HEK293T (cell line): ENCODE measurements around the gene POFUT2.

Experiments
- BHLHE40 ChIP-seq: fragments of 450-650 bp; IDR thresholded peaks from 2 replicates; pipeline ENCODE4 v1.6.1; 2016; ENCODE audit warnings: mild to moderate bottlenecking, moderate library complexity, borderline replicate concordance
- FOXA1 ChIP-seq: fragments of 450-650 bp; IDR thresholded peaks from 2 replicates; pipeline ENCODE4 v1.6.1; 2016; ENCODE audit warnings: mild to moderate bottlenecking
- FOXM1 ChIP-seq: fragments of 450-650 bp; IDR thresholded peaks from 2 replicates; pipeline ENCODE4 v1.6.1; 2017; ENCODE audit warnings: mild to moderate bottlenecking, borderline replicate concordance
- SP1 ChIP-seq: fragments of 450-650 bp; IDR thresholded peaks from 2 replicates; pipeline ENCODE4 v1.6.1; 2017
- SUZ12 ChIP-seq: fragments of 450-650 bp; IDR thresholded peaks from 2 replicates; pipeline ENCODE4 v1.6.1; 2016; ENCODE audit warnings: mild to moderate bottlenecking
- ZNF384 ChIP-seq: fragments of 450-650 bp; IDR thresholded peaks from 2 replicates; pipeline ENCODE4 v1.6.1; 2016
- TF ChIP-seq, protein P1 (sequence below): fragments of 450-650 bp; IDR thresholded peaks from 2 replicates; pipeline ENCODE4 v1.6.1; 2016

DNA sequence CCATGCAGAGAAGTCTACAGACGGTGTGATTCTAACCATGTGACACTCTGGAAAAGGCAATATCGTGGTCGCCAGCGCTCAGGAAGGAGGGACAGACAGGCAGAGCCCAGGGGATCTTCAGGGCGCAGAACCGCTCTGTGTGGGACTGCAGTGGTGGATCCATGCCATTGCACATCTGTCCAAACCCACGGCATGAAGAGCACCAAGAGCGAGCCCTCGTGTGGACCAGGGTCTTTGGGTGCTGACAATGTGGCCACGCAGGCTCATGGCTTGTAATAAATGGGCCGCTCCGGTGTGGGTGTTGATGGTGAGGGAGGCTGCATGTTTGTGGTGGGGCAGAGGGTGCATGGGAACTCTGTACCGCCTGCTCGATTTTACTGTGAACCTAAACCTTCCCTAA, 25.3 kb upstream of the POFUT2 start:
- TF ChIP-seq FOXA1, result no peak
- TF ChIP-seq ZNF384, result no peak
- no peak for TF ChIP-seq SUZ12
- TF ChIP-seq, protein P1, sequence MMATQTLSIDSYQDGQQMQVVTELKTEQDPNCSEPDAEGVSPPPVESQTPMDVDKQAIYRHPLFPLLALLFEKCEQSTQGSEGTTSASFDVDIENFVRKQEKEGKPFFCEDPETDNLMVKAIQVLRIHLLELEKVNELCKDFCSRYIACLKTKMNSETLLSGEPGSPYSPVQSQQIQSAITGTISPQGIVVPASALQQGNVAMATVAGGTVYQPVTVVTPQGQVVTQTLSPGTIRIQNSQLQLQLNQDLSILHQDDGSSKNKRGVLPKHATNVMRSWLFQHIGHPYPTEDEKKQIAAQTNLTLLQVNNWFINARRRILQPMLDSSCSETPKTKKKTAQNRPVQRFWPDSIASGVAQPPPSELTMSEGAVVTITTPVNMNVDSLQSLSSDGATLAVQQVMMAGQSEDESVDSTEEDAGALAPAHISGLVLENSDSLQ, result no peak
- TF ChIP-seq BHLHE40, result no peak
- TF ChIP-seq FOXM1, result no peak
- TF ChIP-seq SP1, result no peak
